Neural cell (in vitro differentiated cells): ENCODE measurements around the gene NTN4. TPM values are rescaled to one million over a fixed set of nuclear protein-coding genes. Genes with fewer than 3 reads are reported as not detected.

Source experiments
- H2AFZ ChIP-seq: fragments of 200-600, 300-800 bp; sonication (generic), shearing (Covaris generic); 2 replicates; pipeline ENCODE4 v1.6.0; 2014; ENCODE audit warnings: low read depth, mild to moderate bottlenecking, antibody characterized with exemption, low read length, moderate library complexity
- H3F3A ChIP-seq: fragments of 200-600 bp; shearing (Covaris generic); 2 replicates; pipeline ENCODE4 v1.6.1; 2016; ENCODE audit warnings: mild to moderate bottlenecking, moderate library complexity, mixed read lengths, antibody characterized with exemption, low read length; ENCODE audit not compliant: insufficient read depth, poor library complexity, severe bottlenecking
- H3K27ac ChIP-seq: fragments of 200-600, 300-800 bp; sonication (generic), shearing (Covaris generic); 2 replicates; pipeline ENCODE4 v1.5.1; 2014; ENCODE audit warnings: mild to moderate bottlenecking, low read length, moderate library complexity
- H3K27me3 ChIP-seq: fragments of 300-800, 200-600 bp; sonication (generic), shearing (Covaris generic); 2 replicates; pipeline ENCODE4 v1.6.0; 2014; ENCODE audit warnings: mild to moderate bottlenecking, low read depth, low read length, moderate library complexity; ENCODE audit not compliant: insufficient read depth
- H3K36me3 ChIP-seq: fragments of 300-800, 200-600 bp; sonication (generic), shearing (Covaris generic); 2 replicates; pipeline ENCODE4 v1.5.1; 2014; ENCODE audit warnings: mild to moderate bottlenecking, antibody characterized with exemption, low read length, moderate library complexity; ENCODE audit not compliant: insufficient read depth
- H3K4me2 ChIP-seq: fragments of 300-800, 200-600 bp; sonication (generic), shearing (Covaris generic); 2 replicates; pipeline ENCODE4 v1.6.0; 2014; ENCODE audit warnings: mild to moderate bottlenecking, low read length
- H3K4me3 ChIP-seq: fragments of 300-800, 200-600 bp; sonication (generic), shearing (Covaris generic); 2 replicates; pipeline ENCODE4 v1.5.1; 2014; ENCODE audit warnings: mild to moderate bottlenecking, low read length, moderate library complexity
- H3K79me2 ChIP-seq: fragments of 200-600 bp; shearing (Covaris generic); replicated peaks from 2 replicates; pipeline ENCODE4 v1.6.0; 2014; ENCODE audit warnings: mild to moderate bottlenecking, low read length, moderate library complexity; ENCODE audit not compliant: insufficient read depth
- H3K9ac ChIP-seq: fragments of 300-800, 200-600 bp; sonication (generic), shearing (Covaris generic); 2 replicates; pipeline ENCODE4 v1.6.1; 2016; ENCODE audit warnings: mild to moderate bottlenecking, low read length, mixed read lengths
- H3K9me2 ChIP-seq: fragments of 200-600 bp; shearing (Covaris generic); 2 replicates; pipeline ENCODE4 v1.6.1; 2016; ENCODE audit warnings: mild to moderate bottlenecking, low read length, mixed read lengths; ENCODE audit not compliant: insufficient read depth
- H3K9me3 ChIP-seq: fragments of 200-600, 300-800 bp; sonication (generic), shearing (Covaris generic); 2 replicates; pipeline ENCODE4 v1.6.1; 2016; ENCODE audit warnings: mild to moderate bottlenecking, mixed run types, low read length, moderate library complexity, mixed read lengths
- H4K20me1 ChIP-seq: fragments of 200-600 bp; shearing (Covaris generic); 2 replicates; pipeline ENCODE4 v1.6.1; 2016; ENCODE audit warnings: mild to moderate bottlenecking, mixed run types; ENCODE audit not compliant: insufficient read depth
- EP300 ChIP-seq: fragments of 450-650 bp; conservative IDR thresholded peaks from 2 replicates; pipeline ENCODE4 v1.6.1; 2014; ENCODE audit warnings: antibody characterized with exemption, mild to moderate bottlenecking, moderate library complexity; ENCODE audit not compliant: poor library complexity, severe bottlenecking
- EZH2 ChIP-seq: fragments of 200-600, 300-800 bp; shearing (Covaris generic), sonication (generic); IDR thresholded peaks from 2 replicates; pipeline ENCODE4 v1.6.1; 2014; ENCODE audit warnings: antibody characterized with exemption, low read length, borderline replicate concordance, mild to moderate bottlenecking; ENCODE audit not compliant: insufficient read depth, poor library complexity, severe bottlenecking
- MXI1 ChIP-seq: fragments of 450-650 bp; conservative IDR thresholded peaks from 2 replicates; pipeline ENCODE4 v1.6.1; 2014; ENCODE audit warnings: antibody characterized with exemption, mild to moderate bottlenecking; ENCODE audit not compliant: poor library complexity, severe bottlenecking
- POLR2AphosphoS5 ChIP-seq: IDR thresholded peaks from 2 replicates; pipeline ENCODE4 v1.6.1; 2012
- RAD21 ChIP-seq: fragments of 450-650 bp; conservative IDR thresholded peaks from 2 replicates; pipeline ENCODE4 v1.6.1; 2014; ENCODE audit warnings: antibody characterized with exemption, mild to moderate bottlenecking, moderate library complexity
- REST ChIP-seq: IDR thresholded peaks from 2 replicates; pipeline ENCODE4 v1.6.1; 2012; ENCODE audit warnings: borderline replicate concordance
- SMC3 ChIP-seq: fragments of 450-650 bp; conservative IDR thresholded peaks from 2 replicates; pipeline ENCODE4 v1.6.1; 2014; ENCODE audit warnings: antibody characterized with exemption, mild to moderate bottlenecking, moderate library complexity; ENCODE audit not compliant: poor library complexity
- TAF1 ChIP-seq: IDR thresholded peaks from 2 replicates; pipeline ENCODE4 v1.6.1; 2012; ENCODE audit warnings: low read depth
- polyA plus RNA-seq: library from polyadenylated mRNA; depleted of rRNA; stranded (reverse); fragments of >200 nt; gene quantifications from 2 replicates; pipeline ENCODE4 v1.2.3, GENCODE V29; 2014
- TF ChIP-seq, protein P1 (sequence below): fragments of 450-650 bp; IDR thresholded peaks from 2 replicates; pipeline ENCODE4 v1.5.1; 2014; ENCODE audit warnings: antibody characterized with exemption, mild to moderate bottlenecking, moderate library complexity; ENCODE audit not compliant: poor library complexity, severe bottlenecking

The NTN4 gene
- polyA plus RNA-seq, 1 donor from 2014 or later: 12.4 TPM

- peaks cover 4% of the 10 kb centered on the region for H3K9me3 ChIP-seq
- H3K4me3 ChIP-seq: no peak overlapping the region
- H4K20me1 ChIP-seq: no peaks in the 10 kb centered on the region
- H3K9ac ChIP-seq: no peak overlapping the region
- TF ChIP-seq EZH2: no peak
- TF ChIP-seq POLR2AphosphoS5: no peak
- TF ChIP-seq TAF1: no peak
- TF ChIP-seq EP300: no peak
- no peak for TF ChIP-seq REST
- no peak for TF ChIP-seq MXI1
- TF ChIP-seq, protein P1, sequence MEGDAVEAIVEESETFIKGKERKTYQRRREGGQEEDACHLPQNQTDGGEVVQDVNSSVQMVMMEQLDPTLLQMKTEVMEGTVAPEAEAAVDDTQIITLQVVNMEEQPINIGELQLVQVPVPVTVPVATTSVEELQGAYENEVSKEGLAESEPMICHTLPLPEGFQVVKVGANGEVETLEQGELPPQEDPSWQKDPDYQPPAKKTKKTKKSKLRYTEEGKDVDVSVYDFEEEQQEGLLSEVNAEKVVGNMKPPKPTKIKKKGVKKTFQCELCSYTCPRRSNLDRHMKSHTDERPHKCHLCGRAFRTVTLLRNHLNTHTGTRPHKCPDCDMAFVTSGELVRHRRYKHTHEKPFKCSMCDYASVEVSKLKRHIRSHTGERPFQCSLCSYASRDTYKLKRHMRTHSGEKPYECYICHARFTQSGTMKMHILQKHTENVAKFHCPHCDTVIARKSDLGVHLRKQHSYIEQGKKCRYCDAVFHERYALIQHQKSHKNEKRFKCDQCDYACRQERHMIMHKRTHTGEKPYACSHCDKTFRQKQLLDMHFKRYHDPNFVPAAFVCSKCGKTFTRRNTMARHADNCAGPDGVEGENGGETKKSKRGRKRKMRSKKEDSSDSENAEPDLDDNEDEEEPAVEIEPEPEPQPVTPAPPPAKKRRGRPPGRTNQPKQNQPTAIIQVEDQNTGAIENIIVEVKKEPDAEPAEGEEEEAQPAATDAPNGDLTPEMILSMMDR: no peak
- TF ChIP-seq RAD21: no peak
- TF ChIP-seq SMC3: no peak
- no peak overlapping the region for H3K4me2 ChIP-seq
- no peak overlapping the region for H3K27ac ChIP-seq
- no peak overlapping the region for H2AFZ ChIP-seq
- H3K36me3 ChIP-seq: no peaks in the 10 kb centered on the region
- no peaks in the 10 kb centered on the region for H3K9me2 ChIP-seq
- H3K79me2 ChIP-seq: no peaks in the 10 kb centered on the region
- no peaks in the 10 kb centered on the region for H3F3A ChIP-seq
- H3K27me3 ChIP-seq: no peaks in the 10 kb centered on the region
These were observed 30.2 kb downstream of the NTN4 start for GRCh38 chr12:95760371-95760770.

DNA sequence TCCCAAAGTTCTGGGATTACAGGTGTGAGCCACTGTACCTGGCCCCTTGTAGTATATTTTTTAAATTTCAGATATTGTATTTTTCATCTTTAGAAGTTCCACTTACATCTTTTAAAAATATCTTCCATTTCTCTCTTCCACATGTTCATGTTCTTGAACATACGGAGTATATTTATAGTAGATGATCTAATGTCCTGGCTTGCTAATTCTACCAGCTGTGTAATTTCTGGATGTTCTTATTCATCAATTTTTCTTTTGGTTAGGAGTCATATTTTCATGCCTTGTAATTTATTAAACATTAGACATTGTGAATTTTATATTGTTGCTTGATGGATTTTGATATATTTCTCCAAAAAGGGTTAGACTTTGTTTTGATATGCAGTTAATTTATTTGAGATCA lies 30.8 kb downstream of the NTN4 start:
- Histone ChIP-seq H3K9ac (no peak overlapping the region), H3K4me2 (no peak overlapping the region), H3K79me2 (no peaks in the 10 kb centered on the region), H3K9me2 (no peaks in the 10 kb centered on the region), H3K36me3 (no peaks in the 10 kb centered on the region), H3K27ac (no peak overlapping the region), H4K20me1 (no peaks in the 10 kb centered on the region), H3F3A (no peaks in the 10 kb centered on the region), H3K27me3 (no peaks in the 10 kb centered on the region), H3K9me3 (peaks cover 4% of the 10 kb centered on the region), H3K4me3 (no peak overlapping the region), H2AFZ (no peak overlapping the region)
- no peak for TF ChIP-seq MXI1
- no peak for TF ChIP-seq SMC3
- TF ChIP-seq, protein P1: no peak
- no peak for TF ChIP-seq REST
- no peak for TF ChIP-seq POLR2AphosphoS5
- TF ChIP-seq TAF1: no peak
- no peak for TF ChIP-seq EZH2
- TF ChIP-seq EP300: no peak
- no peak for TF ChIP-seq RAD21
